Panc1 (cell line): Measurements from ENCODE around the gene QRICH2.

Source experiments
- POLR2AphosphoS5 ChIP-seq: IDR thresholded peaks from 2 replicates; pipeline ENCODE4 v1.6.1; 2012; ENCODE audit warnings: mild to moderate bottlenecking, low read depth, low read length, moderate library complexity
- SIN3A ChIP-seq: IDR thresholded peaks from 2 replicates; pipeline ENCODE4 v1.6.1; 2012; ENCODE audit warnings: low read depth, mild to moderate bottlenecking, low read length, moderate library complexity, borderline replicate concordance; ENCODE audit not compliant: insufficient read depth
- TCF7L2 ChIP-seq: IDR thresholded peaks from 2 replicates; pipeline ENCODE4 v1.6.1; 2011; ENCODE audit warnings: mild to moderate bottlenecking, low read depth, low read length, inconsistent platforms
- TF ChIP-seq, protein P1 (sequence below): fragments of 450-650 bp; IDR thresholded peaks from 2 replicates; pipeline ENCODE4 v1.5.1; 2017; ENCODE audit warnings: mild to moderate bottlenecking

DNA sequence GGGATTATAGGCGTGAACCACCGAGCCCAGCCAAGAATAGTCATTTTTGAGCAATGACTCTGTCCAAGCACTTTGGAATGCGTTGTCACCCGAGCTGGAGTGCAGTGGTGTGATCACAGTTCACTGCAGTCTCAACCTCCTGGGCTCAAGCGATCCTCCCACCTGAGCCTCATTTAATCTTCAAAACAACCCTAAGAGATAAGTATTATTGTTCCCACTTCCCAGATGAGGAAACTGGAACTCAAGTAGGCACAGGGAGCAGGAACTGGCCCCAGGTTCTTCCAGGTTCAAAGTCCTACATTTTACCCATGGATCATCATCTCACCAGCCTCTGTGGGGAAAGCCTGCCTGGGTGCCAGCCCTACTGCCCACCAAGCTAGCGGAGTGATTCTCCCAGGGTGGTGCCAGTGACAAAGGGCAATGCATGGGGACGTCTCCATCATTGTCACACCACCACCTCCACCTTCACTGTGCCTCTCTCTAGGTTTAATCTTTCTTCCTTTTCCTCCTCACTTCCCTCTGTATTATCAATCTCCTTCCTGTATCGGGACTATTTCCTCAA lies 56.5 kb downstream of the QRICH2 start:
- TF ChIP-seq, protein P1, sequence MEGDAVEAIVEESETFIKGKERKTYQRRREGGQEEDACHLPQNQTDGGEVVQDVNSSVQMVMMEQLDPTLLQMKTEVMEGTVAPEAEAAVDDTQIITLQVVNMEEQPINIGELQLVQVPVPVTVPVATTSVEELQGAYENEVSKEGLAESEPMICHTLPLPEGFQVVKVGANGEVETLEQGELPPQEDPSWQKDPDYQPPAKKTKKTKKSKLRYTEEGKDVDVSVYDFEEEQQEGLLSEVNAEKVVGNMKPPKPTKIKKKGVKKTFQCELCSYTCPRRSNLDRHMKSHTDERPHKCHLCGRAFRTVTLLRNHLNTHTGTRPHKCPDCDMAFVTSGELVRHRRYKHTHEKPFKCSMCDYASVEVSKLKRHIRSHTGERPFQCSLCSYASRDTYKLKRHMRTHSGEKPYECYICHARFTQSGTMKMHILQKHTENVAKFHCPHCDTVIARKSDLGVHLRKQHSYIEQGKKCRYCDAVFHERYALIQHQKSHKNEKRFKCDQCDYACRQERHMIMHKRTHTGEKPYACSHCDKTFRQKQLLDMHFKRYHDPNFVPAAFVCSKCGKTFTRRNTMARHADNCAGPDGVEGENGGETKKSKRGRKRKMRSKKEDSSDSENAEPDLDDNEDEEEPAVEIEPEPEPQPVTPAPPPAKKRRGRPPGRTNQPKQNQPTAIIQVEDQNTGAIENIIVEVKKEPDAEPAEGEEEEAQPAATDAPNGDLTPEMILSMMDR, result no peak
- TF ChIP-seq POLR2AphosphoS5 (no peak), TCF7L2 (no peak), SIN3A (no peak)
